Posterior cingulate gyrus (tissue), 11 donors: ENCODE measurements around the gene TAF5L.

Source experiments
- DNase-seq, 10 donors: peaks; one replicate each; pipeline versions ENCODE4 v3.0.0 to v3.0.0-alpha.2; 2020 to 2021; ENCODE audit warnings: mixed read lengths in 3 of 10
- intact Hi-C: fragments of 100-400 bp; cut with DNase I; formaldehyde crosslinking; loops from one replicate; pipeline ENCODE4 v1.15.1; 2023

The TAF5L gene

GRCh38 chr1:229625915-229626831, at the start of gene TAF5L, which contains the start of gene URB2:
Gene TAF5L, minus strand, starts transcription at chr1:229626122. Its CDS starts 11,640 bp downstream, at chr1:229614482.
Gene URB2, plus strand, starts transcription at chr1:229626247. Its CDS starts 1,387 bp downstream, at chr1:229627634.
- intact Hi-C loops: loop anchor here (1.0 to 5.0 kb wide), 2 partner anchors 49 to 68 kb away; partner anchors contain the start of gene ABCB10
- peak; percentile 76 to 99 (median 88) for DNase-seq

DNA sequence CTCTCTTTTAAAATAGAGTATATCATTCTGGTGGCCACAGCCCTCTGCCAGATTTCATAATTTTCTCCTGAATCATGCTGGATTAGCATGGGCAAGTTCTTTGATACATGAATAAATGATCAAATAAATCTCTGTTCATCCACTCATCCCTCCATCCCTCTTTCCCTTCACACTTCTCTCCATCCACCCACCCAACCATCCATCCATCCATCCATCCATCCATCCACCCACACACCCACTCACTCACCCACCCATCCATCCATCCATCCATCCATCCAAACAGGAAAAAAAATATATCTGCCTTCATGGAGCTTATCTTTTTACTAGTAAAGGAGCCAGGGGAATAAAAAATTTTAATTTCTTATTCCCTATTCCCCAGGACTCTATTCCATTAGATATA, 49.5 kb upstream of the TAF5L start:
- intact Hi-C loops: loop anchor here (2.0 kb wide), 1 partner anchor 15 kb away; no protein-coding TSS in a partner anchor
- no peak for DNase-seq

DNA sequence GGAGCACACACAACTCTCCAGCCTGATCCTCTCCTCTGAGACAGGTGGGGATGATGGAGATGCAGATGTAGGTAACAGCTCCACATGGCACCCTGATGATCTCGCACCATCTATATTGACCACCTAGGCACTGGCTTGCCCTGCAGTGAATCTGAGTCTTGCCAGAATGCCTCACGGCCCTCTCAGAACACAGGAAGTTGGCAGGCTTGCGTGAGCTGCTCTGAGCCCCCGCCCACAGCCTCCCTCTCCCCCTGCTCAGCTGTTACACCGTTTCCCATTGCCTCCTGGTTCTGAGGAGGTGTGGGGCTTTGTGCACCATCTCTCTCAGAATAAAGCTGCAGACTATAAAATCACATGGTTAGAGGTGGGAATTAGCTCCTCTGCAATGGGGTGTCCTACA, 48.1 kb upstream of the TAF5L start:
- DNase-seq: no peak
- intact Hi-C loops: loop anchor here (2.0 kb wide), 1 partner anchor 17 kb away; no protein-coding TSS in a partner anchor

- intact Hi-C loops: no loop called here
- no peak for DNase-seq
These were observed 46.3 kb upstream of the TAF5L start for GRCh38 chr1:229672246-229672645.

GRCh38 chr1:229671310-229671709, 45.4 kb upstream of the TAF5L start:
- intact Hi-C loops: no loop called here
- no peak for DNase-seq

DNA sequence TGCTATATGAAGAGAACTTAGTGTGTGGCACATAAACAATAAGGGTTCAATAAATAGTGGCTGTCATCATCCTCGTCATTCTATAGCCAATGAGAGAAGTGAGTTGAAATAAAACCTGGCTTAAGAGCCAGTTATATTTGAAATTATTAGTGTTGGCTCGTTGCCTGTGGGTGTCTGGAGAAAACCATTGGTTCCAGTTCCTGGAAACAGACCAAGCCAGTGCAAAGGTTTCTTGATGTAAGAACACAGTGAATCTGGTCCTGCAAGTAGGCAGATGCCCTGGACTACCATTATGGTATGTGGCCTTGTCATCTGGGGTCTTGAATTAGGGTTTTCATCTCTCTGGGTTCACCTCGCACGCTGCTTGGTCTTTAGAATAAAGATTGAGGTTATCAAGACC, 43.4 kb upstream of the TAF5L start:
- no peak for DNase-seq
- intact Hi-C loops: loop anchor here (10.0 kb wide), 1 partner anchor 185 kb away; no protein-coding TSS in a partner anchor

DNA sequence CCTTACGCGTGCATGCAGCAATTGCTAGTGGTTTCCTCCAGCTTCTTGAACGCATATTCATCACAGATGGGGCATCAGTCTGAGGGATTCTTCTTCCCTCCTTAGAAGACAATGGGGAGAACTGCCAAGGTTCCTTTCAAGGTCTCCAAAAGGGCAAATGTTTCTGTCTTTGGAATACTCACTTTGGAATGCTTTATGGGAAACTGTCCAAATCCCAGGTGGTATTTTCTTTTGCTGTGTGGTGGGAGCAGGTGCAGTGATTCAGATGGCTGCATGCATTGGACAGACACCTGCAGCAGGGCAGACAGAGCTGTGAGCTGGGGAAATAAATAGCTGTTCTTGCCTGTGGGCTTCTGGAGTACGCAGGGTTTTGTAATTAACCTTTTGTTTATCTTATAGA, 40.7 kb upstream of the TAF5L start:
- no peak for DNase-seq
- intact Hi-C loops: loop anchor here (10.0 kb wide), 1 partner anchor 188 kb away; no protein-coding TSS in a partner anchor

GRCh38 chr1:229665912-229666558, 40.1 kb upstream of the TAF5L start:
- intact Hi-C loops: loop anchor here (10.0 kb wide), 1 partner anchor 189 kb away; no protein-coding TSS in a partner anchor
- DNase-seq: peak in 1 of 10 donors; percentile 32

DNA sequence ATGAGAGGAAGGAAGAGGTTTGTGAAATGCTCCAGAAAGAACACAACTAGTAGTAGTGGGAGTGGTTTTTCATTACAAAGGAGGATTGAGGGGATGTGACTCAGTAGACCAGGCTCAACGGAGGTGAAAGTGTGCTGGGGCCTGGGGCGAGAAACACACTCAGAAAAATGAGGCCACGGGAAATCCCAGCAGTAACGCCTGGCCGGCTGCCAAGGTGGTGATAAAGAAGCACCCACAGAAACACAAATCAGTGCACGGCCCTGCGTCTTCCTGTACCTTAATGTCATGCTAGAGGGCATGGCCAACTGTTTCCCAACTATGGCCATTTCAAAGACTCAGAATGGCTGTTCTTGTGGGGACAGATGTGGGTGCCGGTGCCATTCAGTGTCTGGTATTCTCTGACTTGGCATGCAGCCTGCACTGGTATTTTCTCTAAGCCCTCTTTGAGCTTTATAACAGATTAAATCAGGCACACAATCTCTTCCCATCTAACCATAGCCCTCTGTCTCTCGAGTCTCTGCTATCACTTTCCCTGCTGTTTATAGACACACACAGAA, 38.3 kb upstream of the TAF5L start:
- DNase-seq: peak in 2 of 10 donors; percentile 43 to 54
- intact Hi-C loops: loop anchor here (5.0 to 10.0 kb wide), 3 partner anchors 191 to 423 kb away; partner anchors contain the start of gene GALNT2

GRCh38 chr1:229661897-229662296, 36.0 kb upstream of the TAF5L start:
- no peak for DNase-seq
- intact Hi-C loops: loop anchor here (2.0 to 10.0 kb wide), 5 partner anchors 193 to 649 kb away; partner anchors contain the start of gene GALNT2

DNA sequence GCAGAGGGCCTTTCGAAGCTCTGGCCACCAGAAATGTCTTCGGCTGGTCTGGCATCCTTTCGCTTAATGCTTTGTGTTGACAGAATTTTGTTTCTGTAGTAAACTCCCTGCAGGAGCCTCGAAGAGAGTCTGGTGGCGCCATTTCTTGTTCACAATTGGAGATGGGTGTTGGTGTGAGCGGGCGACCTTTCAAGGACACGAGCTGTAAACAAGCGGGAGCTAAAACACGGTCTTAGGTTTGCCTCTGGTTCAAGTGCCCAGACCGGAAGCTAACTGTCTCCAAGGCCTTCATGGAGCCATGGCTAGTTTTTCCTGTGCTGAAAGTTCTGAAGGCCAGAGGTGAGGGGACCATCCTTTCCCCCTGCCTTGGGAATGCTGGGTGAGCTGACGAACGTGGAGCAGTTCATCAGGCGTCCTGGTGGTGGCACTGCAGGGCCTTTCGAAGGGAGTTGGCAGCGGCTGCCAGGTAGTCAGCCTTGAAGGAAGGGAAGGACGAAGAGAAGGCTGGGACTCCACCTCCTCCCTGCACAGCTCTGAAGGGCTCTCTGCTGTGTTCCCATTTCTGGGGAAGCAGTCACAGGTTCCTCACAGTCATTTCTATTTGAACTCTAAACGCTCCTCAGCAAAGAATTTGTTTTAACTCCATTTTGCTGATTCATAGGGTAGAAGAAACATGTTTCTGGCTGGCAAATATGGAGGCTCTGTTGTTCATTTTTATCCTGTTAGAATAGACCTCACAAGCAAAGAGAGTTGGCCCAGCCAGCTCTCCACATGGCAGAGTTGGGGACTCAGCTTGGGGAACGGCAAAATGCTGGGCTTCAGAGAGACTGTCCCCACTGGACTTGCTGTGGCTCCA, 35.3 kb upstream of the TAF5L start:
- peak; percentile 73 to 98 (median 88) for DNase-seq
- intact Hi-C loops: loop anchor here (2.0 to 10.0 kb wide), 5 partner anchors 194 to 650 kb away; partner anchors contain the start of gene GALNT2

- intact Hi-C loops: no loop called here
- DNase-seq: no peak
These were observed 32.3 kb upstream of the TAF5L start for GRCh38 chr1:229657993-229658755.

DNA sequence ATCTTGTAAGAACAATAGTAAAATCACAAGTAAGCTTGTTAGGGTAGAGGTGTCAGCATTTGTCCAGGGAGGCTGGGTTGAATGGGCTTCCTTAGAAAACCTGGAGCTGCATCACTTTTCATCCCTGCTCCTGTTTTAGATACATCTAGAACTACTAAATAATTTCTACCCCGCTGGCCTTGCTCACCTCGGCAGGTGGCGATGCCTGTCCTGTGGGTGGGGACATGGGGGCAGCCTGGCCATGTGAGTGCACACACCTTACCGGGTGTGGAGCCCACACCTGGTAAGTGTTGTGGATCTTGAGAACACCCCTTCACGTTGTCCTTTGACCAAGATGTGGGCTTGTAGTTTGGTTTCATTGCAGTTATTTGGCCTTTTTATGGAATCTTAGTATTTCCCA, 29.9 kb upstream of the TAF5L start:
- no peak for DNase-seq
- intact Hi-C loops: no loop called here

GRCh38 chr1:229653420-229653819, 27.5 kb upstream of the TAF5L start:
- intact Hi-C loops: no loop called here
- DNase-seq: no peak

DNA sequence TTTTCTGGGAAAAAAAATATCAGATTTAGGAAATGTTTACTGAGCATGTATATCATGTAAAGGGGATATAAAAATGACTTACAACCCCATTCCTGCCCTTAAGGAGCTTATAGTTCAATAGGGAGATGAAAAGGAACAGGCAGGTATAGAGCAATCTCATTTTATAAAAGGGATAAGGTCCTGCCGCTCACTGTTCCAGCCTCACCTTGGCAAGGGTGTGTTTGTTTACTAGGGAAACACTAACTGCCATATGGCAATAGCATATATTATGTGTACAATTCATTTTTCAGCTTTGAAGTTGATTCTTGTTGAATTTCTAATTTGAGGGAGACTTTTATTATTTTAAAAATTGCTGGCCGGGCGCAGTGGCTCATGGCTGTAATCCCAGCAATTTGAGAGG, 25.6 kb upstream of the TAF5L start:
- DNase-seq: no peak
- intact Hi-C loops: no loop called here

DNA sequence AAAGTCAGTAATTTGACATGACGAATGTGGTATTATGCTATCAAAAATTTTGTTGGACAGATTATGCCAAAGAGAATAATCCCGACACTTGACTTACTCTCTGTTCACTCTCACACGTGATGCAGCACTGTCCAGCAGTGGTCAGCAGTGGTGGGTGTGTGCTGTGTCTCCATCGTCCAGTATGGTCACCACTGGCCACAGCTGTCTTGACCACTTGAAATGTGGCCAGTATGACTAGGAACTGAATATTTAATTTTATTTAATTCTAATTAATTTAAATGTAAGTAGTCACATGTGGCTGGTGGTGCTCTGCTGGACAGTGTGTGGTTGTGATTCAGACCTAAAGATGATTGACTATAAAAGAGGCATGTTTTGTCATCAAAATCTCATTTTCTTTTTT, 24.1 kb upstream of the TAF5L start:
- no peak for DNase-seq
- intact Hi-C loops: no loop called here

DNA sequence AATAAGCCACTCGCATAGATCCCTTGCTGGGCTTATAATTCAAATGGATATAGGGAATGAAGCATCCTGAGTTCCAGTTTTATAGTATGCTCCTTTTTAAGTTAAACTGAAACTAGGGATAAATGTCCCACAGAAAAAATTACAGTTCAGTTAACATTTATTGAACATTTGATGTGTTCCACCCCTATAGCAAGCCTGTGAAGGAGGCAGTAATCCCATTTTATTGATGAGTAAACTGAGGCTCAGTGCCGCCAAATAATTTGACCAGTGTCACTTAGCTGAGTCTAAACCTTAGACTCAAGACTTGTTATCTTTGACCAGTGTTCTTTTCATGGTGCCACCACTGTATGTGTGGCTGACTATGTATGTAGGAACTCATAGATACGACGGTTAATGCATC, 22.5 kb upstream of the TAF5L start:
- intact Hi-C loops: no loop called here
- no peak for DNase-seq

- intact Hi-C loops: no loop called here
- no peak for DNase-seq
These were observed 19.5 kb upstream of the TAF5L start for GRCh38 chr1:229645324-229645993.
